Activated T-cell treated with anti-CD3 and anti-CD28 coated beads, Interleukin-2, amount 50 U/mL, for 1 hour (primary cell): Measurements from ENCODE around the gene ADGRA1.

Experiments used
- DNase-seq: peaks from one replicate; pipeline ENCODE4 v3.0.0-alpha.2; 2020

The ADGRA1 gene

DNA sequence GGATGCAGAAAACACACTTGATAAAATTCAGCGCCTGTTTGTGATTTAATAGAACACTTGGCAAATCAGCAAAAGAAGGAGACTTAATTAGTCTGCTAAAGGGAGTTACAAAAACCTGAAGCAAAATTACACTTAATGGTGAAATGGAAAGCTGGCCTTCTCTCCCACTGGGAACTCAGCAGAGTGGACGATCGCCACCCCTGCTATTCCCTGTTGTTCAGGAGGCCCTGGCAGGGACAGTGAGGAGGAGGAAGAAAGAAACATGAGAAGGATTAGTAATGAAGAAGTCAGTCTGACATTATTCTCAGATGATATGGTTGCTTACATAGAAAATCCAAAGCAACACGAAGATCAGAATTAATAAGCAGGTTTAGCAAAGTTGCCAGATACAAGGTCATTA is 66.7 kb downstream of the ADGRA1 start:
- DNase-seq = no peak

DNA sequence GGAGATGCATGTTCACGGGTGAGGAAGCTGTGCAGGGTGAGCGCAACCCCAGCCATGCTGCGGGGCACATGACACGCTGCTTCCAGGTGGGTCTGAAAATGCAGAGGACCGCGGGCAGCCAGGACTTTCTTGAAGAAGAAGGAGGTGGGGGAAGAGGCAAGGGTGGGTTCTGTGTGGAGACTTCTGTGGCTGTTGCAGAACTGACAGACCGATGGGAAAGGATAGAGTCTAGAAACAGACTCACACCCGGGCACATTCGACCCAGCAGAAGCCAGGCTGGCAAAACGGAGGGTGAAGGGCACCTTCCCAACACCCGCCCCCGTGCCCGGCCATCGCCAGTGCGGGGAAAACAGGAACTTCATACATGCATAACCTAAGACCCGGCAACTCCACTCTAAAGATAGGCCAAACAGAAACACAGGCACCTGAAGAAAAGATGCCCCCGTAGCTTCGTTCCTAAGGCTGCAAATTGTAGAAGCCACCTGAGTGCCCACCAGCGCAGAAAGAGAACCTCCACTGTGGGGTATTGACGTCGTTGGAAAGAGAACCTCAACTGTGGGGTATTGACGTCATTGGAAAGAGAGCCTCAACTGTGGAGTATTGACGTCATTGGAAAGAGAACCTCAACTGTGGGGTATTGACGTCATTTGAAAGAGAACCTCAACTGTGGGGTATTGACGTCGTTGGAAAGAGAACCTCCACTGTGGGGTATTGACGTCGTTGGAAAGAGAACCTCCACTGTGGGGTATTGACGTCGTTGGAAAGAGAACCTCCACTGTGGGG is 67.5 kb downstream of the ADGRA1 start:
- peak; percentile 9 for DNase-seq

DNA sequence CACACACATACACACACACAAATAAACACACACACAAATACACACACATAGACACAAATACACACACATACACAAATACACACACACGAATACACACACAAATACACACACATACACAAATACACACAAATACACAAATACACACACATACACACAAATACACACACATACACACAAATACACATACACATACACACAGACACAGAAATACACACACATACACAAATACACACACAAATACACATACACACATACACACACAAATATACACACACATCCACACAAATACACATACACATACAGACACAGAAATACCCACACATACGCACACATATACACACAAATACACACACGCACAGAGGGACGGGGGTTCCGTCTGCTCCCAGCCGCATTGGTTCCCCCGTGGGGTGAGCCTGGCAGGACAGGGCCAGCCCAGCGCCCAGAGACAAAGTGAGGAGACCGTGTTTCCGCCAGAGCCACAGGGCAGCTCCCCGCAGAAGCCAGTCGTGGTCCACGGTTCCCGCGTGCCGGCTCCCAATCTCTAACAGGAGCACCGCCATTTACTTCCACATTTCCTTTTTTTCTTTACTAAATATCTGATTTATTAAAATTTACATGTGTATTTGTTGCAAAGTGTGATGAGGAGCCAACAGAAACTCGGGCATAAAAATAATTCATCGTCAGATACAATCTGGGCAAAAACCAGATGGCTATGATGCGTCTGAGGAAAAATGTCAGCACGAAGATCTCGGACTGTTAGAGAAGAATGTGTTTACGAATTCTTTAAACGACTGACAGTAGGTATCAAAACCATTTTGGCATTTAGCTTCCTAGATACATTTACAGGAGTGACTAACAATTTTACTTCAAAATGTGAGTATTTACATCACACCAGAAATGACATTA is 69.2 kb downstream of the ADGRA1 start:
- no peak for DNase-seq

DNA sequence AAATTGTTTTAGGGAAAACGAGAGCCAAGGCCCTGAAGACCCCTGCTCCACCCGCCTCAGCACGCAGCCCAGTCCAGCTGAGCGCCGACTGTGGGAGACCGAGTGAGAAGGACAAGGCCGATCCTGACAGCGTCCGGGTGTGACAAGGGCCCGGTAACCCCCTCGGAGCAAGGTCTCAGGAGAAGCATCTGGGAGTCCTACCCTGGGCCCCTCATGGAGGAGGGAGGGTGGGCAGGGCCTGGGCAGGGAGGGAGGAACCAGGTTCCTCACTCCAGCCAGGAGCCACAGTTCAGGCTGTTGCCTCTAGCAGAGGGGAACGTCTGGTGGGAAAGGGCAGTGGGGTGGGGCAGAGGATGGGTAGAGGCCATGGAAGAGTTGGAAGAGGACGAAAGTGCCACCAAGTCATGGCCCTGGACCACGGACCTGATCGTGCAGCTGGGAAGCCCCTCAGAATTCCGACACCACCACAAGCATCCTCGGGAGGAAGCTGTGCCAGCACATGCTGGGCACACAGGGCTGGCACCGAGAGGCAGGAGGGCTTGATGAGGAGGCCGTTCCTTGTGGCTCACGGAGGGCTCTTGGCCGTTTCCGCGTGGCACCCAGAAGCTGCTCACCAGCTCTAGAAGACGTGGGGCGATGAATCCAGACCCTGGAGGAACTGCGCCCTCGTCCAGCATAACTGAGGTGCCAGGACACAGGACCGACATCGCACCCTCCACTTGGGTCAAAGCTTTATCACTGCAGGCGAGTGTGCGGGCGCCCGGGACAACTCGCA is 70.1 kb downstream of the ADGRA1 start:
- DNase-seq = no peak

DNA sequence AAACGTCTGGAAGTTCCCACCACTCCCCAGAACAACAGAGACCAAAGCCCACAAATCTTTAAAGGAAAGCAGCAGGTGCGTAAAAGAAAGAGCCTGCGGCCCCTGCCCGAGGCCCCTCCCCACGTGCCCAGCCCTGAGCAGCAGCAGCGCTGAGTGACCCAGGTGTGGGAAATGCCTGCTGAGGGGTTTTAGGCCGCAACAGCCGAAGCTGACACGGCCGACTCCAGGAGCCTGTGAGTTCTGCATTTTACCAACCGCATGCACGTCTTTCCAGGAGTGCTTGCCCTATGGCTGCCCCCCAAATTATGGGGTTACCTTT is 70.7 kb downstream of the ADGRA1 start:
- no peak for DNase-seq

DNA sequence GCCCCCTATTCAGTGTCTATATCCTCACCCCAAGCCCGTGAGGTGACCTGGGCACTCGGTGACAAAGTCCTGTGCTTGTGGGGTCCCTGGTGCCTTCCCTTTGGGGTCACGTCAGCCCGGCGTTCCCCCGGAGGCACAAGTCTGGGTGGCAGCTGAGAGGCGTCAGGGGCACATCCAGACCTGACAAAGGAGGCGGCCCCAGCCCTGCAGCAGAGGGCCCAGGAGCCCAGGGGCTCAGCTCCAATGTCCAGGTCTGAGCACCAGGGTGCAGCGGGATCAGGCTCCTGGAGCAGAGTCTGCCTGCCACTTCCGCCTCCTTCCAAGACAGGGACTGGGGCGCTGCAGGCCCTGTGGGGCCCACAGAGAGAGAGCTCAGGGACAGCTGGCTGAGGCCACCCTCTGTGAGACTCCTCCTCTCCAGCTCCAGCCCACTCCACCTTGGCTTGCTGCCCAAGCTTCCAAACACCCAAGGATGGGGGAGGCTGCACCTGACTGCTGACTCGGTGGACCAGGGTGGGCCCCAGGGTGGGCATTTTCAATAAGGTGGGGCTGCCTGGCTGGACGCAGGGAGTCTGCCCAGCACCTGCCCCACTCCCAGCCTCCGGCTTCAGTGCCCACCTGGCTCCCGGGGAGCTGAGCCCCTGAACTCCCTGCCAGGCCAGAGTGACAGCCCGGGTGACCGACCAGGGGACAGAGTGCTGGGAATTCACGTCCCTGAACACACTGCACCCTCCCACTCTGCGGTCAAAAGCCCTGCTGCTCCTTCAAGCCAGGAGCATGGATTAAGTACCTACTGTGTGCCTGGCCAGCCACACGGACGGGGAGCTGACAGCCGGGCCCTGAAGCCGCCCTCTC is 71.3 kb downstream of the ADGRA1 start:
- DNase-seq = no peak

DNA sequence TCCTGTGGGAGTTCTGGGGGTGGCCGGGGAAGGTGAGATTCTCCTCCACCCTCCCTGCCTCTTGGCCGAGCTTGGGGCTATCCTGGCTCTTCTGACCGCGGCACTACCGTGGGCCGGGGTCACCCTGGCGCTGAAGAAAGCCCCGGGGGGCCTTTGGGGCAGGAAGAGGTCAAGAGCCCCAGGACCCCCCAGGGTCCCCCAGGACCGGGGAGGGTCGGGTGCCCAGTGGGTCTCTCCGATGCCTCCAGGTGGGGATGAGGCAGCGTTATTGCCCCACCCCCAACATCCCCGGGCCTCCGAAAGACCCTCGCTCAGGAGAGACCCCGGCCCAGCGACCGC is 71.9 kb downstream of the ADGRA1 start:
- no peak for DNase-seq

DNA sequence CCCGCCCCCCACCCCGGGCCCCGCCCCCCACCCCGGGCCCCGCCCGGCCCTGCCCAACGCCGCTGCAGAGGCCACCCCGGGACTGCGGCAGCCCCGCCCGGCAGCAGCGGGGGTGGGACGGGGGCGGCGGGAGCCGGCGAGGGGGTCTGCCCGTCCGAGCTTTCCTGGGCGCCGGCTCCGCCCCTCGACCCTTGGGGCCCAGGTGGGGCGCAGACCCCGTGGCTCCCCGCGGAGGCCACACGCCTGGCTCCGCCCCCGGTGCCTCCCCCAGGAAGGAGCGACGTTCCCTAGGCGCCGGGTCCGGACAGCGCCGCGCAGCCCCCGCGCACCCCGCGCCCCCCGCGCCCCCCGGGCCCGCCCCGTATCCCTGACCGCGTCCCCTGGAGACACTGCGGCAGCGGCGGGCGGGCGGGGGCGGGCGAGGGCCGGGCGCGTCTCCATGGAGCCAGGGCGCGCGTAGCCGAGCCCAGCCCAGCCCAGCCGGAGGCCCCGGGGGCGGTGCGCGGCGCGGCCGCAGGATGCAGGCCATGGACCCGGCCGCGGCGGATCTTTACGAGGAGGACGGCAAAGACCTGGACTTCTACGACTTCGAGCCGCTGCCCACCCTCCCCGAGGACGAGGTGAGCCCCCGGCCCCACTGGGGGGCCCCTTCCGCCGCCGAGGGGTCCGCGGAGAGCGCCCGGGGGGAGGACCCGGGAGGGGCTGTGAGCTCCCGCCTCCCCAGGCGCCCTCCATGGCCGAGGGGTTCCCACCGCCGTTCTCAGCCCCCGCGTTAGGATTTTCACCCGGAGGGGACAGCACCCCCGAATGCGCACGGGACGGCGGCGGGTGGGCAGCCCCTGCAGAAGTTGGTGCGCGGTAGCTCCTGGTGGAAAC is 72.5 kb downstream of the ADGRA1 start, which contains the start of gene KNDC1:
TSS of gene KNDC1 (plus strand) at position 270 of the 876 bp plus-strand sequence. CDS start at position 519, 249 bp downstream.
- peak; percentile 44 for DNase-seq

DNA sequence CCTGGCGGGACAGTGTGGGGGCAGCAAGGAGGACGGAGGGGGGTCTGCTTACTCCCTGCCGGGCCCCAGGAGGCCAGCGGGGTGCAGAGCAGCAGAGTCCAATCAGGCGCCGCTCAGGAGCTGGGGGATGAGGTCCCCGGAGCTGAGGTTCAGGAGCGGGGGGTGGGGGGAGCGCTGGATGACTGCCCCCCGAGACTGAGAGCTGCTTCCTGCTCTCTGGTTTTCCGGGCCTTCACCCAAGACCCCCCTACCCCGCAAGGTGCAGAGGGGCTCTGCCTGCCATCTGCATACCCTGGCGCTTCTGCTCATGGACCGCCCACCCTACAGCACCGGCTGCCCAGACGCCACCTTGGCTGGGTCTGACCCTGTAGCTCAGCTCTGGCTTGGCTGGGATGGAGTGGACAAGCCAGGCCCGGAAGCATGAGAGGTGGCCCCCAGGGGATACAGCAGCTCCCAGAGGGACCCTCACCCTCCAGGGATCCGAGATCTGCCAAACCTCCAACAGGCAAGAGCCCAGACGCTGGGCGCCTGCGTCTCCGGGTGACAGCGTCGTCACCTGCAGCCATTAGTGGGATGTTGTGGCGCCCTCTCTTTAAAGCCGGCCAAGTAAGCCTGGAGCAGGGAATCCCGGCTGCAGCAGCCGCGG is 73.2 kb downstream of the ADGRA1 start:
- DNase-seq = no peak

DNA sequence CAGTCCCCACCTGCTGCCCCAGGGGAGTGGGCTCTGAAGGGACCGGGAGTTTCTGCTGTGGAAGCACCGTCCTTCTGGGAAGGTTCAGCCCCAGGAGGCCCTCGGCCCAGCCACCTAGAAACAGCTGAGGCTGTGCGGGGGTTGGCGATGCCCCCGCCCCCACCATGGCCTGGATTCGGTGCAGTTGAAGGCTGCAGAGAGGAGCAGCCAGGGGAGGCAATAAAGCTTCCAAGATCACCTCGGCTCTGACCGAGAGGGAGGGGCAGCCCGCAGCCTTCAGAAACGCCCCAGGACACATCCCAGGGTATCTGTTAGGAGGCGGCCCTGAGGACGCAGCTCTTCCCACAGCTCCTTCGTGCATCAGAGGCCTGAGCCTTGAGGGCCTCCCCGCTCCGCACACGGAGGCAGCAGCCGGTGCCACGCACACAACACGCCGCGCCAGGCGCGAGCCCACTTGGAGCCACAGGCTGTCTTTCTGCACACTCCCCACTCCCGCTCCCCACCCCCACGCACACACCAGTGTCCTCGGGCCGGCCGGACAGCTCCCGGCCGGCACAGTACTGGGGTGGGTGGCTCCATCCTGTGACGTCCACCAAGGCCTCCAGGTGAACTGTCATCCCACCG is 73.9 kb downstream of the ADGRA1 start:
- DNase-seq = no peak

DNA sequence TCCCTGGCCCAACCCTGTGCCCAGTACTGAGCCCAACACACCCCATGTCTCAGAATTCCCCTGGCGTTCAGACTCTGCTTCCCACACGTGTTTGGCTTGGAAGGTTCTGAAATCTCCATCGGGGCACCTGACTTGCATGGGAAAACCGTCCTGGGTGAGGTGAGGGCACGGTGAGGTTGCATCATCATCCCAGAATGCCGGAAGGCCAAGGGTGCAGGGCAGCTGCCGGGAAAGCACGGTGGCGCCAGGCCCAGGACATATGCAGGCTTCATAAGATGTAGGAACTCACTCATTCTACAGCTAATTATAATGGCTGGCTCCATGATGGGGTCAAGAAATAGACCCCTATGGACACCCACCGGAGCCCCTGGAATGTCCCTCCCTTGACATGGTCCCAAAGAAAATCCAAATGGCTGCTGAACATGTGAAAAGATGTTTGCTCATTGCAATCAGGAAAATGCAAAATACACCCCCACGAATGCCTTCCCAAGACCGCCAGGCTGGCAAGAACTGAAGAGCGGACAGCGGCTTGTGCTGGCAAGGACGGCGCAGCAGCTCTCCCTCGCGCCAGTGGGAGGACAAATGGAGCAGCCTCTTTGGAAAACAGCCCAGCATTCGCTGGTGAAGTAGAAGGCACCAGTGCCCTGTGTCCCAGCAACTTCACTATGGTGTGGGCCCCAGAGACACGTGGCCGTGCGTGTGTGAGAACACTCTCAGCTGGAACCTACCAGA is 74.6 kb downstream of the ADGRA1 start:
- no peak for DNase-seq

DNA sequence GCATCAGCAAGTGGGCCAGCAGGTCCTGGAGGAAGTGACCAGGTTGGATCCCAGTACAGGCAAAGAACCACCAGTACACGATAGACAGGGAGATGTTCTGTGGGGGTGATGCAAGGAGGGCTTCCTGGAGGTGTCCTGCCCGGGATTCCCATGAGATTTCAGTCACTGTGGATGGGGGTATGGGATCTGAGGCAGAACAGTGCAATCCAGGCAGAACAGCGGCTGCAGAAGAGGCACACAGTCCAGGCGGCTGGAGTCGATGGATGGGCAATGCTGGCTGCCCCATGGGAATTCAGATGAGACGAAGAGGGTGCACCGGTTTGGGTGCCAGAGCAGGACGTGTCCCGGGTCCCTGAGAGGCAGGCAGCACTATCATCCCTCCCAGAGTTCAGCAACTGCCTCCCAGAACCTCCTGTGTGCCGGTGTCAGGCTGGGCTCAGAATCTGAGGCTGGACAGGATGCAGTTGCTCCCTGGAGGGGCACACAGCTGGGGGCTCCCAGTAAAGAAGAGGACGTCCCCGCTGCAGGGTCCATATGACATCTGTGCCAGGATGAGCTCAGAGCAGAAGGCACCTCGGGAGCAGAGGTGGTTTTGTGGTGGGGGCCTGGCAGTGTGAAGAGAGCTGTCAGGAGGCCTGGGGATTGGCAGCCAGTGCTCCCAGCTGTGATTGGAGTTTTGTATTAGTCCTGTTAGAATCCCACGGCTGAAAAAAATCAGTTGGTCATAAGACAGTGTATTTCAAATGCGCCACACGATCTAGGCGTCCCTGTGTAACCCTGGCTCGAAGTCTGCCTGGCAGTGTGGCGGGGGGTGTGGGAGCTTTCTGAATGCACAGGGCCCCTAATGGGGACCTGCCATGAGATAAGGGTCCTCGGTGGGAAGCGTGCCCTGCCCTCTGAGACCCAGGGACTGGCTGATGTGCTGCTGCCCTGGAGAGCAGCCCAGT is 75.5 kb downstream of the ADGRA1 start:
- no peak for DNase-seq

DNA sequence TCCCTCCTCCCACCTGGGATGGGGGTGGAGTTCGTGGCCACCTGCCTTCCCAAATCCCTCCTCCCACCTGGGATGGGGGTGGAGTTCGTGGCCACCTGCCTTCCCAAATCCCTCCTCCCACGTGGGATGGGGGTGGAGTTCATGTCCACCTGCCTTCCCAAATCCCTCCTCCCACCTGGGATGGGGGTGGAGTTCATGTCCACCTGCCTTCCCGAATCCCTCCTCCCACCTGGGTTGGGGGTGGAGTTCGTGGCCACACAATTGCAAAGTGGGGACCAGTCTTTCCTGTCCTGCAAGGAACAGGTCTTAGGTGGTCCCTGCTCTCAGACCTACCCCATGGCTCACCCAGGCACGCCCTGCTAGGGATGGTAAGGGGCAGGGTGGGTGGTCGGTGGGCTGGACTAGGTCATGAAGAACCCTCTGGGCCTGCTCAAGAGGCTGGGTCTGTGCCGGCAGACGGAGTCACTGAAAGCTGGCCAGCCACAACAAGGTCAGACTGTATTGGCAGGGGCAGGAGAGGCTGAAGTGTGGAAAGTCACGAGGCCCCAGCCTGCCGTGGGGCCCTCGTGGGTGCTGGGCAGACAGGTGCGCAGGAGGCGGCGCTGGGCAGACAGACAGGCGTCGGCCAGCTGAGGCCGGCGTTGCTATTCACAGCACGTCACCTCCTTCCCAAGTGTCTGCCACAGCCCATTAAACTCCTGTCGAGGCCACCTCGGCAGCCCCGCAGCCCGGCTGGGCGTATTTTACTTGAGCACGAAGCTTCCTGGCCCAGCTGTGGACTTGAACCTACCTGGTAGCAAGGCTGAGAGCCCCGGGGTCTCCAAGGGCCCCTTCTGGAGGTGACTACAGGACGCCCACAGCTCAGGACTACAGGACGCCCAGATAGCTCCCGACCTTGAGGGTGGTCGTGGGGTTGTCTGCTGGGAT is 76.4 kb downstream of the ADGRA1 start:
- DNase-seq = no peak

DNA sequence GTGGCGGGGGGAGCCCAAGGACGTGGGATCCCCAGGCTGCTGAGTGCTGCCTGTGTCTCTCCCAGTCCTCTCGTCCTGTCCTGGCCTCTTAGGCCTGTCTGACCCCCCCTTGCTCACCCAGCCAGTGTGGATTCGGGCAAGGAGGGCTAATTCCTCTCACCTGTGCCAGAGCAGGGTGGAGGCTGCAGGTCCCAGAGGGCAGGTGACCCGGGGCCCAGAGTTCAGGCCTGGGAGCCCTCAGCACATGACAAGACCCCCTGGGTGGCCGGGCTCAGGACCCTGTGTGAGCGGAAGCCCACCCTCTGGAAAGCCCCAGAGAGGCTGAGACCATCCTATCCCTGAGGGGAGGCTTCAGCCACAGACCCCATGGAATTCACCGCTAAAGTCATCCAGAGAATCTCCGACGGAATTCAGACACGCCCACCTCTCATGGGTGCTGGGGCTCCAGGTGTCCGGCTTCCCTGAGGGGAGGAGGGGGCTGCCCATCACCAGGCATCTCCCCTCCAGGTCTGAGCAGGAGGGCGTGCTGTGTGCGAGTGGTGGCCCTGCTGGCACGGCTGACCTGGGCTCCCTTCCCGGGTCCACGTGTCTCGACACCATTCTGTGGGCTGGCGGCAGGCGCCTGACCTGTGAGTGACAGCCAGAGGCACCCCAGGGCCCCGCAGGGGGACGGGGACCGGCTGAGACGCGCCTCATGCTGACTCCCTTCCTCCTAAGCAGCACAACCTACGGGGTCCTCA is 77.3 kb downstream of the ADGRA1 start:
- DNase-seq = no peak

DNA sequence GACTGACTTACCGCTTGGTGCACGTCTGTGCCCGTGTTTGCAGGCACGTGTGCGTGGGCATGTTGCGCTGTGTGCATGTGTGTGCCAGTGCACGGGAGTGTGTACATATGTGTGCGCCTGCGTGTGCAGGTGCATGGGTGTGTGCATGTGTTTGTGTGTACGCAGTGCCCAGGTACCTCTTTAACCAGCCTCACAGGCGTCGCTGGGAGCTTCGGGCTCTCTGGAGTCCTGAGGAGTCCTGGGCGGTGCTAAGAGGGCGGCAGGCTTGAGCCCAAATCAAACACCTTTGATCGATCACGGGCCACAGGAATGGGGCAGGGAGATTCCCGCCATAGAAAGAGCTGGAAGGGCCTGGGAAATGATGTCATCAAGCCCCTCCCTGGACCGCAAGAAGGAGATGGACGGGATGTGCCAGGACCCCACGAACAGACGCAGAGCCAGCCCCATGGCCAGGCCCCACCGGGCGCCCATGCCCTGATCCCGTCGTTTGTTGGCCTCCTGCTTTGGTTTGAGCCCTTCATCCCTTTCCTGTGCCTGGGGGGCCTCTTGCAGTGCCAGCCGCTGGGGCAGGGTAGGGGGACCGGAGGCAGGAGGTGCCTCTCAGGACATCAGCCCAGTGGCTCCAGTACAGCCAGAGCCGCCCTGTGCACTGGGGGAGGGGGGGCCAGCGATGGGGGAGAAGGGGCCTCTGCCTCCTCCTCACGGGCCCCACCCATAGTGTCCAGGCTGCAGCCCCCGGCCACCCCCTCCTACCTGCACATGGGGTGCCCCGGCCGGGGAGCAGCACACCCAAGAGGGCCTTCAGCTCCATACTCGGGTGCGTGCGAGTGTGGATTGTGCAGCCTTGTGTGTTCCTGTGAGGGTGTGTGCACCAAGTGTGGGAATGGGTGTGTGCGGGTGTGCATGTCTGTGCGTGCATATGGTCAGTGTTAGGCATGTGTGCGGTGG is 78.1 kb downstream of the ADGRA1 start:
- no peak for DNase-seq

DNA sequence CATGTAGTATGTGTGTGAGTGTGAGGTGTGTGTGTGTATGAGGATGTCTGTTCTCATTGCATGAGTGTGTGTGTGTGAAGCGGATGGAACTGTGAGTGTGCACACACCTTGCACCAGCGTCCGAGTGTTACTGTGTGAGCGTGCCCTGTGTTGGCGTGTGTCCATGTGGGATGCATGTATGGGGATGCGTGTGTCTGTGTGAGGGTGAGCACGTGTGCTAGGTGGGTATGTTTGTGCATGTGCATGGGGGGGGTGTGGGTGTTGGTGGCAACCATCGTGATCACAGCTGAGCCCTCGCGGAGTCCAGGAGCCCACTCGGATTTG is 78.7 kb downstream of the ADGRA1 start:
- DNase-seq = no peak
